PFSK-1 (cell line): ENCODE measurements around the gene MVK.

Experiments
- FOXP2 ChIP-seq: optimal IDR thresholded peaks from 2 replicates; pipeline ENCODE3; 2011; ENCODE audit warnings: borderline replicate concordance, control low read depth, inconsistent platforms; ENCODE audit not compliant: insufficient read depth; ENCODE audit errors: extremely low read length, extremely low read depth
- POLR2AphosphoS5 ChIP-seq: IDR thresholded peaks from 2 replicates; pipeline ENCODE4 v1.6.1; 2012; ENCODE audit warnings: low read depth, mild to moderate bottlenecking, control low read depth, low read length, moderate library complexity
- SIN3A ChIP-seq: IDR thresholded peaks from 2 replicates; pipeline ENCODE4 v1.6.1; 2012; ENCODE audit warnings: mild to moderate bottlenecking, low read length, moderate library complexity, borderline replicate concordance; ENCODE audit not compliant: insufficient read depth
- TAF1 ChIP-seq: IDR thresholded peaks from 2 replicates; pipeline ENCODE4 v1.6.1; 2012; ENCODE audit warnings: low read length, control low read depth, borderline replicate concordance; ENCODE audit not compliant: insufficient read depth
- TF ChIP-seq, protein P1 (sequence below), 2 experiments: IDR thresholded peaks; 2 replicates each; pipeline versions ENCODE4 v1.6.1 to v1.8.0; 2011 to 2012; ENCODE audit warnings: low read depth in 2 of 2, low read length in 2 of 2, control low read depth in 1 of 2, inconsistent platforms in 1 of 2, mild to moderate bottlenecking in 1 of 2, moderate library complexity in 1 of 2; ENCODE audit not compliant: insufficient read depth in 1 of 2

The MVK gene

DNA sequence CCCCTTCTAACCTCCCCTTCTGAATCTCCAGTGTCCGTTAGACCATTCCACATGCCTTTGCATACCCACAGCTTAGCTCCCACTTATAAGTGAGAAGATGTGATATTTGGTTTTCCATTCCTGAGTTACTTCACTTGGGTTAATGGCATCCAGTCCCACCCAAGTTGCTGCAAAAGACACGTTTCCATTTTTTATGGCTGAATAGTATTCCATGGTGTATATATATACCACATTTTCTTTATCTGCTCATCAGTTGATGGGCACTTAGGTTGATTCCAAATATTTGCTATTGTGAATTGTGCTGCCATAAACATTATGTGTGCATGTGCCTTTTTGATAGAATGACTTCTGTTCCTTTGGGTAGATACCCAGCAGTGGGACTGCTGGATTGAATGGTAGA lies 67.8 kb downstream of the MVK start:
- TF ChIP-seq FOXP2 (no peak), POLR2AphosphoS5 (no peak)

DNA sequence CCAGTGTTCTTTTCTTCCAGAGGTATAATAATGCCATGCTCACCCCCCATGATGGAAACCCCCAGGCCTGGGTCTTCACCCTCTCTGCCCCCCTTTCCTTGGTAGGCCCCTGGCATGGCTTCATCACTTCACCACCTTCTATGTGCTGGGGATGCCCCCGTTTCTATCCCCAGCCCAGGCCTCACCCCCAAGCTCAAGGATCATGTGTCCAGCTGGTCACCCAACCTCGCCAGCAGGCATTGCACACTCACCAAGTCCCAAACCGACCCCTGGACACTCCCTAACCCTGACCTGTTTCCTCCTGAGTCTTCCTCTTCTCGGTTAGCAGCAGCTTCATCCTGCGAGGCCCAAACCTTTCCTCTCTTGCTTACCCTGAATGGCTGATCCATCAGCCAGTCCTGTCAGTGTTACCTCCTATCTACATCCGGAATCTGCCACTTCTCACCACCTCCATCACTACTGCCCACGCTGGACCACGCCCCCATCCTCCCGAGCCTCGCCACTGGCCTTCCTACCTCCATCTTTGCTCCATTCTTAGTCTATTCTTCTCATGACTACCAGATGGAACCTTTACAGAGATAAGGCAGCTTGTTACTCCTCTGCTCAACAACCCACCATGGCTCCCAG lies 69.0 kb downstream of the MVK start:
- TF ChIP-seq, protein P1, sequence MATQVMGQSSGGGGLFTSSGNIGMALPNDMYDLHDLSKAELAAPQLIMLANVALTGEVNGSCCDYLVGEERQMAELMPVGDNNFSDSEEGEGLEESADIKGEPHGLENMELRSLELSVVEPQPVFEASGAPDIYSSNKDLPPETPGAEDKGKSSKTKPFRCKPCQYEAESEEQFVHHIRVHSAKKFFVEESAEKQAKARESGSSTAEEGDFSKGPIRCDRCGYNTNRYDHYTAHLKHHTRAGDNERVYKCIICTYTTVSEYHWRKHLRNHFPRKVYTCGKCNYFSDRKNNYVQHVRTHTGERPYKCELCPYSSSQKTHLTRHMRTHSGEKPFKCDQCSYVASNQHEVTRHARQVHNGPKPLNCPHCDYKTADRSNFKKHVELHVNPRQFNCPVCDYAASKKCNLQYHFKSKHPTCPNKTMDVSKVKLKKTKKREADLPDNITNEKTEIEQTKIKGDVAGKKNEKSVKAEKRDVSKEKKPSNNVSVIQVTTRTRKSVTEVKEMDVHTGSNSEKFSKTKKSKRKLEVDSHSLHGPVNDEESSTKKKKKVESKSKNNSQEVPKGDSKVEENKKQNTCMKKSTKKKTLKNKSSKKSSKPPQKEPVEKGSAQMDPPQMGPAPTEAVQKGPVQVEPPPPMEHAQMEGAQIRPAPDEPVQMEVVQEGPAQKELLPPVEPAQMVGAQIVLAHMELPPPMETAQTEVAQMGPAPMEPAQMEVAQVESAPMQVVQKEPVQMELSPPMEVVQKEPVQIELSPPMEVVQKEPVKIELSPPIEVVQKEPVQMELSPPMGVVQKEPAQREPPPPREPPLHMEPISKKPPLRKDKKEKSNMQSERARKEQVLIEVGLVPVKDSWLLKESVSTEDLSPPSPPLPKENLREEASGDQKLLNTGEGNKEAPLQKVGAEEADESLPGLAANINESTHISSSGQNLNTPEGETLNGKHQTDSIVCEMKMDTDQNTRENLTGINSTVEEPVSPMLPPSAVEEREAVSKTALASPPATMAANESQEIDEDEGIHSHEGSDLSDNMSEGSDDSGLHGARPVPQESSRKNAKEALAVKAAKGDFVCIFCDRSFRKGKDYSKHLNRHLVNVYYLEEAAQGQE (IDR thresholded peaks at IDR 0.05; ENCODE audit: insufficient read depth in 1 of 2, low read depth in 2 of 2, low read length in 2 of 2), result no peak
- TF ChIP-seq FOXP2 (no peak), POLR2AphosphoS5 (no peak), SIN3A (no peak), TAF1 (no peak)

DNA sequence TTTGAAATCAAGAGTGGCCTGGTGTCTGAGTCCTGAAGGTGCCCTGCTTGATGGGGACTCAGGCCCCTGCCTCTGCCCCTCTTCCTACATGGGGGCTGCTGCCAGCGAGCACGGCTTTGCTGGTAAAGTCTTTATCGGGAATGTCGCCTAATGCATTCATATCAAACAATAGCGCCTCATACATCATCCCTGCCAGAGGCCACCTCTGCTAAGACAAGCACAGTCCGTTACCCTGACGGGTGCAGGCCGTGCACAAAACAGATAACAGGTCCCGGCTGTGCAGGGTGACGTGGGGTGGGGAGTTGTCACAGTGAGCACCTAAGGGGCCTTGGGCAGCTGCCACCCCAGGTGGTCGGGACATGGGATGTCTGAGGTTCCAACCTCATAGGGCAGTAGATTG lies 71.6 kb downstream of the MVK start:
- no peak for TF ChIP-seq TAF1
- no peak for TF ChIP-seq SIN3A
- TF ChIP-seq, protein P1 (IDR thresholded peaks at IDR 0.05; ENCODE audit: insufficient read depth in 1 of 2, low read depth in 2 of 2, low read length in 2 of 2), result no peak
- no peak for TF ChIP-seq FOXP2
- no peak for TF ChIP-seq POLR2AphosphoS5

DNA sequence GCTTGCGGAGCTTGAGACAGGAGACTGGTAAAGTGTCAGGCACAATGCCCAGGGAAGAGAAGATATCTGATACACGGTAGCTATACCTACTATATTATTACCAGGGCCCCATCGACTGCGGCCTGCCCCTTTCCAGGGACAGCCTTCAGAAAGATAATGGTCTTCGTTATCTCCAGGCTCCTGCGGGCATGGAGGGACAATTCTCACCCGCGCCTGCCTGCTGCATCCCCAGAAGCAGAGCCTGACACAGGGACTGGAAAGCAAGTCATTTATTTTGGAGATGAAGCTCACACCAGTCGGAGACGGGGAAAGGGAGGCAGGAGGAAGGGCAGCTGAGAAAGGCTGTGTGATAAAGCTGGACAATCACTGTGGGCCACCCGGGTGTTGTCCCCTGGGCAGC lies 72.1 kb downstream of the MVK start:
- TF ChIP-seq FOXP2, result no peak
- TF ChIP-seq POLR2AphosphoS5, result no peak
- TF ChIP-seq, protein P1 (IDR thresholded peaks at IDR 0.05; ENCODE audit: insufficient read depth in 1 of 2, low read depth in 2 of 2, low read length in 2 of 2), result no peak
- TF ChIP-seq TAF1, result no peak
- no peak for TF ChIP-seq SIN3A
